Liver (tissue), 9 donors: ENCODE data around the gene NSF. TPM values are rescaled to one million over a fixed set of nuclear protein-coding genes. Genes with fewer than 3 reads are reported as not detected.

Experiments
- DNase-seq: peaks from one replicate; pipeline ENCODE4 v3.0.0-alpha.2; 2017; ENCODE audit warnings: low spot score
- H3K27ac ChIP-seq, 2 donors: one replicate each; pipeline ENCODE4 v1.7.0; 2013; ENCODE audit warnings: inconsistent platforms in 2 of 2, low read length in 2 of 2, control low read depth in 1 of 2, low read depth in 1 of 2, mild to moderate bottlenecking in 1 of 2
- H3K27me3 ChIP-seq, 4 donors: one replicate each; pipeline versions ENCODE4 v1.6.1 to v1.7.0; 2013; ENCODE audit warnings: low read length in 3 of 4, inconsistent platforms in 1 of 4, mild to moderate bottlenecking in 1 of 4, moderate library complexity in 1 of 4; ENCODE audit not compliant: control insufficient read depth in 4 of 4, insufficient read depth in 4 of 4
- H3K36me3 ChIP-seq, 4 donors: one replicate each; pipeline versions ENCODE4 v1.6.1 to v1.7.0; 2013; ENCODE audit warnings: low read length in 3 of 4, mild to moderate bottlenecking in 3 of 4, low read depth in 1 of 4, moderate library complexity in 1 of 4; ENCODE audit not compliant: control insufficient read depth in 4 of 4, insufficient read depth in 3 of 4
- H3K4me1 ChIP-seq, 4 donors: one replicate each; pipeline versions ENCODE4 v1.6.1 to v1.7.0; 2013; ENCODE audit warnings: low read length in 3 of 4, mild to moderate bottlenecking in 3 of 4, moderate library complexity in 1 of 4; ENCODE audit not compliant: control insufficient read depth in 4 of 4, insufficient read depth in 4 of 4
- H3K4me3 ChIP-seq, 3 donors: one replicate each; pipeline versions ENCODE4 v1.6.1 to v1.7.0; 2013; ENCODE audit warnings: low read length in 3 of 3, control low read depth in 1 of 3, low read depth in 1 of 3, mild to moderate bottlenecking in 1 of 3
- H3K9ac ChIP-seq, 2 donors: one replicate each; pipeline ENCODE4 v1.7.0; 2013; ENCODE audit warnings: low read length in 2 of 2, mild to moderate bottlenecking in 2 of 2, moderate library complexity in 2 of 2, control low read depth in 1 of 2, low read depth in 1 of 2
- H3K9me3 ChIP-seq, 4 donors: one replicate each; pipeline versions ENCODE4 v1.6.1 to v1.7.0; 2013; ENCODE audit warnings: low read length in 3 of 4; ENCODE audit not compliant: control insufficient read depth in 4 of 4
- ATF3 ChIP-seq: IDR thresholded peaks from 2 replicates; pipeline ENCODE4 v1.6.1; 2016; ENCODE audit warnings: antibody characterized with exemption
- CTCF ChIP-seq: fragments of 150-350 bp; IDR thresholded peaks from 2 replicates; pipeline ENCODE4 v1.5.1; 2017; ENCODE audit warnings: improper control_type of control experiment, low read depth, low read length; ENCODE audit not compliant: missing input control
- EGR1 ChIP-seq, 2 donors: IDR thresholded peaks; 2 replicates each; pipeline ENCODE4 v1.6.1; 2016 to 2018; ENCODE audit warnings: antibody characterized with exemption in 2 of 2, low read depth in 2 of 2
- FOXA1 ChIP-seq: IDR thresholded peaks from 2 replicates; pipeline ENCODE4 v1.6.1; 2016; ENCODE audit warnings: antibody characterized with exemption
- FOXA2 ChIP-seq: IDR thresholded peaks from 2 replicates; pipeline ENCODE4 v1.6.1; 2016; ENCODE audit warnings: antibody characterized with exemption
- GABPA ChIP-seq, 2 donors: IDR thresholded peaks in 1 of 2; conservative IDR thresholded peaks in 1 of 2; 2 replicates each; pipeline ENCODE4 v1.6.1; 2016; ENCODE audit warnings: antibody characterized with exemption in 2 of 2, mild to moderate bottlenecking in 1 of 2, moderate library complexity in 1 of 2
- HNF4A ChIP-seq, 2 donors: conservative IDR thresholded peaks; 2 replicates each; pipeline ENCODE4 v1.6.1; 2016; ENCODE audit warnings: antibody characterized with exemption in 2 of 2, mild to moderate bottlenecking in 2 of 2
- HNF4G ChIP-seq: IDR thresholded peaks from 2 replicates; pipeline ENCODE4 v1.6.1; 2016; ENCODE audit warnings: antibody characterized with exemption
- JUND ChIP-seq, 2 donors: IDR thresholded peaks; 2 replicates each; pipeline ENCODE4 v1.6.1; 2016; ENCODE audit warnings: antibody characterized with exemption in 2 of 2
- MAX ChIP-seq: IDR thresholded peaks from 2 replicates; pipeline ENCODE4 v1.6.1; 2016; ENCODE audit warnings: antibody characterized with exemption
- NR2F2 ChIP-seq: IDR thresholded peaks from 2 replicates; pipeline ENCODE4 v1.6.1; 2016; ENCODE audit warnings: antibody characterized with exemption
- RAD21 ChIP-seq, 2 donors: IDR thresholded peaks; 2 replicates each; pipeline ENCODE4 v1.6.1; 2016; ENCODE audit warnings: antibody characterized with exemption in 2 of 2, mild to moderate bottlenecking in 2 of 2
- REST ChIP-seq: IDR thresholded peaks from 2 replicates; pipeline ENCODE4 v1.6.1; 2016; ENCODE audit warnings: antibody characterized with exemption, mild to moderate bottlenecking
- RXRA ChIP-seq, 2 donors: IDR thresholded peaks; 2 replicates each; pipeline ENCODE4 v1.6.1; 2017 to 2018; ENCODE audit warnings: antibody characterized with exemption in 2 of 2, mild to moderate bottlenecking in 1 of 2
- SP1 ChIP-seq: IDR thresholded peaks from 2 replicates; pipeline ENCODE4 v1.6.1; 2018; ENCODE audit warnings: antibody characterized with exemption, mild to moderate bottlenecking
- TAF1 ChIP-seq: conservative IDR thresholded peaks from 2 replicates; pipeline ENCODE4 v1.6.1; 2016; ENCODE audit warnings: antibody characterized with exemption, mild to moderate bottlenecking
- YY1 ChIP-seq: IDR thresholded peaks from 2 replicates; pipeline ENCODE4 v1.6.1; 2016; ENCODE audit warnings: antibody characterized with exemption, mild to moderate bottlenecking
- ZBTB33 ChIP-seq: IDR thresholded peaks from 2 replicates; pipeline ENCODE4 v1.6.1; 2016; ENCODE audit warnings: antibody characterized with exemption
- WGBS: extraction: QIAGEN DNeasy Blood & Tissue Kit; methylation state at CpG from one replicate; pipeline ENCODE4 v1.1.7; 2013; 5-methylcytosine and 5-hydroxymethylcytosine counted together
- polyA plus RNA-seq, 2 donors: library from polyadenylated mRNA; stranded (reverse) in 1 of 2; unstranded in 1 of 2; fragments of 200-250 nt in 1 of 2; fragments of >200 nt in 1 of 2; fragmentation: Nextera tagmentation in 1 of 2; extraction: Ambion mirVana in 1 of 2; gene quantifications; one replicate each; pipeline versions ENCODE4 v1.2.1 to v1.2.3, GENCODE V29; 2013 to 2015
- total RNA-seq, 2 donors: library from RNA; depleted of rRNA; stranded (reverse); fragments of >200 nt; gene quantifications; one replicate each; pipeline ENCODE4 v1.2.3, GENCODE V29; 2014
- donor health status: healthy.
- donor health status: healthy.
- donor health status: healthy.
- donor health status: healthy.
- donor health status: healthy.

Gene NSF
- total and polyA plus RNA-seq, 4 donors, result 7.5 to 24.0 (median 15.4) TPM

GRCh38 chr17:46770439-46770817, 180.0 kb downstream of the NSF start:
- no peaks in the 10 kb centered on the region for H3K9me3 ChIP-seq
- peaks cover 10 to 21% (median 18%) of the 10 kb centered on the region in 4 donors for H3K4me1 ChIP-seq
- no peak for DNase-seq
- peak overlapping the region in 1 of 2 donors; percentile 37 for H3K9ac ChIP-seq
- no peaks in the 10 kb centered on the region for H3K27me3 ChIP-seq
- no peak for TF ChIP-seq HNF4G
- H3K36me3 ChIP-seq, result peaks cover 0 to 2% (median 0%) of the 10 kb centered on the region in 4 donors
- H3K27ac ChIP-seq, result peak overlapping the region in 1 of 2 donors; percentile 88
- 79% methylated on average over 14 of the region's 14 CpGs for WGBS
- peak overlapping the region; percentile 35 to 80 (median 78) for H3K4me3 ChIP-seq

- peaks cover 0 to 2% (median 0%) of the 10 kb centered on the region in 4 donors for H3K36me3 ChIP-seq
- peak overlapping the region in 1 of 2 donors; percentile 37 for H3K9ac ChIP-seq
- WGBS, result 4% methylated on average over 73 of the region's 73 CpGs
- H3K27ac ChIP-seq, result peak overlapping the region; percentile 72 to 88
- TF ChIP-seq EGR1 (IDR thresholded peaks at IDR 0.05; ENCODE audit: low read depth in 2 of 2) (peak in 1 of 2 donors; percentile 34), HNF4G (no peak)
- H3K4me3 ChIP-seq, result peak overlapping the region; percentile 35 to 80 (median 78)
- peaks cover 10 to 21% (median 17%) of the 10 kb centered on the region in 4 donors for H3K4me1 ChIP-seq
- no peaks in the 10 kb centered on the region for H3K9me3 ChIP-seq
- DNase-seq, result peak; percentile 51
- no peaks in the 10 kb centered on the region for H3K27me3 ChIP-seq
These were observed 180.5 kb downstream of the NSF start for GRCh38 chr17:46770818-46771560.

- Histone ChIP-seq H3K9me3 (no peaks in the 10 kb centered on the region), H3K27ac (peak overlapping the region; percentile 85 to 90), H3K4me1 (peaks cover 10 to 21% (median 17%) of the 10 kb centered on the region in 4 donors), H3K4me3 (peak overlapping the region; percentile 26 to 80 (median 78)), H3K36me3 (peaks cover 0 to 2% (median 0%) of the 10 kb centered on the region in 4 donors), H3K9ac (peak overlapping the region in 1 of 2 donors; percentile 37), H3K27me3 (no peaks in the 10 kb centered on the region)
- no peak for DNase-seq
- under 1% methylated on average over 133 of the region's 135 CpGs for WGBS
- TF ChIP-seq HNF4A (conservative IDR thresholded peaks at IDR 0.05) (peak; percentile 82 to 86), ATF3 (no peak), RAD21 (IDR thresholded peaks at IDR 0.05) (no peak), CTCF (no peak), MAX (no peak), GABPA (IDR thresholded peaks at IDR 0.05 in 1 of 2, conservative IDR thresholded peaks at IDR 0.05 in 1 of 2) (peak in 1 of 2 donors; percentile 22), NR2F2 (no peak), TAF1 (no peak), HNF4G (peak; percentile 58), YY1 (no peak), EGR1 (IDR thresholded peaks at IDR 0.05; ENCODE audit: low read depth in 2 of 2) (peak in 1 of 2 donors; percentile 38), FOXA1 (no peak), ZBTB33 (no peak), SP1 (peak; percentile 77), REST (peak; percentile 38), FOXA2 (no peak), JUND (IDR thresholded peaks at IDR 0.05) (no peak), RXRA (IDR thresholded peaks at IDR 0.05) (peak; percentile 61 to 62)
These were observed 181.3 kb downstream of the NSF start for GRCh38 chr17:46771561-46772474.
